Inferior parietal cortex (tissue), 1 donor: ENCODE measurements around the gene TAMM41.
"Not testable (repeated sequence)": the region's sequence is repeated elsewhere in the genome, so short reads cannot be mapped to it uniquely, and the experiment has no call there.

Experiments used
- DNase-seq: peaks from one replicate; pipeline ENCODE4 v3.0.0-alpha.2; 2016; ENCODE audit errors: extremely low spot score

Gene TAMM41

DNA sequence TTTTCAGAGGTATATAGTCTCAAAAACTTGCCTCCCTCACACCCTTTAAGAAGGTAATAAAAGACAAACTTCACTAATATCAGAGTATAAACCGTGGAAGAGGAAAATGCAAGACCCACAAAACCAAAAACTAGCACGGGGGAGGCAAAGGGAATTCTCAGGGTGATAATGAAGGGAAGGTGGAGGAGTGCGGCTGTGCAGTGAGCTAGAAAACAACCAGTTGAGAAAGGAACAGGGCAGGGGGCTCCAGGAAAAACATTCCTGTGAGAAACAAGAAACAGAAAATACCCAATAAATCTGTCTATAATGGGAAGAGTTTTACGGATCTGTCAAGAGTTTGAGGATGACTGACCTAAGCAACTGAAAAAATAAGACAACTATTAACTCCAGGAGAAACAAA lies 31.6 kb downstream of the TAMM41 start:
- no peak for DNase-seq

DNA sequence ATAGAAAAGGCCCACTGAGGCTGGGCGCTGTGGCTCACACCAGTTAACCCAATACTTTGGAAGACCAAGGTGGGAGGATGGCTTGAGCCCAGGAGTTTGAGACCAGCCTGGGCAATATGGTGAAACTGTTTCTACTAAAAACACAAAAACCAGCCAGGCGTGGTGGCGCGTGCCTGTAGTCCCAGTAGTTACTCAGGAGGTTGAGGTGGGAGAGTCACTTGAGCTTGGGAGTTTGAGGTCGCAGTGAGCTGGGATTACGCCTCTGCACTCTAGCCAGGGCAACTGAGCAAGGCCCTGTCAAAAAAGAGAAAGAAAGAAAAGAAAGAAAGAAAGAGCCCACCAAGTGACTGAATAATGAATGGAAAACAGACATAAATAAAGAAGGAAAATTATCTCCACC lies 32.0 kb downstream of the TAMM41 start:
- DNase-seq, result no peak

DNA sequence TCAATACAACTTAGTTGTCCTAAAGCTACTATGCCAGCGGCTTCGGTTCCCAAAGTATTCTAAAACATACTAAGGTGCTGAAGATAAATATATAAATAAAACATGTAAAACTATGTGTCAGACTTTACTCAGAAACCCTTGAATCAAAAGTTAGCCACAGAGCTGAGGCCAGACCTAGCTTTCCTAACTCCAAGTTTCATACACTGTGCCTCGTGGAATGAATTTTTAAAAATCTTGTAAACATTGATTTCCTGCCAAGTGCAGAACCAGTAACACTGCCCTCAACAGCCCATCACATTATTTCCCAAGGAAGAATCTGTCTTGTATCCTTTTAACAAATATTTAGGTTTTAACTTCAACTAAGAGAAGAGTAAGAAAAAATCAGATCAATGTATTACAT lies 36.4 kb downstream of the TAMM41 start:
- no peak for DNase-seq

DNA sequence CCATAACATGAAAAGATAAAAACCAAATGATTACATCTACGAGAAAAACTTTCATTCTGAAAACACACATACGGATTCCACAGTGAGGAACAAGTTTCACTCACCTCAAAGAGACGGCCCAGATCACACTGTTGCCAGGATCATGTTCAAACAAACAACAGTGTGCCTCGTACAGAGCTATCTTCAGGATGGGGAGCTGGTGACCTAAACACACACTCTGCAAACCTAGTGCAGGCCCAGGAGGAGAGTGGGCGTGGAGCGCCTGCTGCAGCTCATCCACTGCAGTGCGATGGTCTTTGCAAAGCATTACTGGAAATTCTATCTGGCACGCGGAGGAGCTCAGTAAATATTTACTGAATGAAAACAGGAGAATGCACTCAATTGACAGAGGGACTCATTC lies 38.5 kb downstream of the TAMM41 start:
- DNase-seq, result no peak

DNA sequence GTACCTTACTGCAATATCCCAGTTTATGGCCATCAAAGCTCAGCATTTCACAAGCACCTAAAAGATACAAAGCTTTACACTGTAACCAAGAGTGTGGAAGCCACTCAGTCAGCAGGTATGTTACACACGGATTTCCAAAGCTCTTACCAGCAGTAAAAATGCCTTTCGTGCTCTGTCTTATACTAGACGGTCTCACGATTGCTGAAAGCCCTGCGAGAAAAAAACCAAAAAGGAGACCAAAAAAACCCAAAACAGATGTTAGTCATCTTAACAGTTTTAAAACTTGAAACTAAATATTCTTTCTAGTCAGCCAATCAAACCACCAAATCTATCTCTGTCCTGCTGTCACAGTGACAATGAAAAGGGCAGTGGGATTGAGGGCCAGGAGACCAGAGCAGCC lies 39.0 kb downstream of the TAMM41 start:
- DNase-seq, result no peak

DNA sequence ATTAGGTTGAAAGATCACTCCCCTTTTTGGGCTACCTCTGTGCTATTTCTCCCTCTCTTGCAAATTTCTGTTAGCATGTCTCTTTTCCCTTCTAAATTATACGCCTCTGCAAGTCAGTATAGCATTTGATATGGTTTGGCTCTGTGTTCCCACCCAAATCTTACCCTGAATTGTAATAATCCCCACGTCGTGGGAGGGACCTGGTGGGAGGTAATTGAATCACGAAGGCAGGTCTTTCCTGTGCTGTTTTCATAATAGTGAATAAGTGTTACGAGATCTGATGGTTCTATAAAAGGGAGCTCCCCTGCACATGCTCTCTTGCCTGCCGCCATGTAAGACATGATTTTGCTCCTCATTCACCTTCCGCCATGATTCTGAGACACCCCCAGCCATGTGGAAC lies 41.0 kb downstream of the TAMM41 start:
- no peak for DNase-seq

DNA sequence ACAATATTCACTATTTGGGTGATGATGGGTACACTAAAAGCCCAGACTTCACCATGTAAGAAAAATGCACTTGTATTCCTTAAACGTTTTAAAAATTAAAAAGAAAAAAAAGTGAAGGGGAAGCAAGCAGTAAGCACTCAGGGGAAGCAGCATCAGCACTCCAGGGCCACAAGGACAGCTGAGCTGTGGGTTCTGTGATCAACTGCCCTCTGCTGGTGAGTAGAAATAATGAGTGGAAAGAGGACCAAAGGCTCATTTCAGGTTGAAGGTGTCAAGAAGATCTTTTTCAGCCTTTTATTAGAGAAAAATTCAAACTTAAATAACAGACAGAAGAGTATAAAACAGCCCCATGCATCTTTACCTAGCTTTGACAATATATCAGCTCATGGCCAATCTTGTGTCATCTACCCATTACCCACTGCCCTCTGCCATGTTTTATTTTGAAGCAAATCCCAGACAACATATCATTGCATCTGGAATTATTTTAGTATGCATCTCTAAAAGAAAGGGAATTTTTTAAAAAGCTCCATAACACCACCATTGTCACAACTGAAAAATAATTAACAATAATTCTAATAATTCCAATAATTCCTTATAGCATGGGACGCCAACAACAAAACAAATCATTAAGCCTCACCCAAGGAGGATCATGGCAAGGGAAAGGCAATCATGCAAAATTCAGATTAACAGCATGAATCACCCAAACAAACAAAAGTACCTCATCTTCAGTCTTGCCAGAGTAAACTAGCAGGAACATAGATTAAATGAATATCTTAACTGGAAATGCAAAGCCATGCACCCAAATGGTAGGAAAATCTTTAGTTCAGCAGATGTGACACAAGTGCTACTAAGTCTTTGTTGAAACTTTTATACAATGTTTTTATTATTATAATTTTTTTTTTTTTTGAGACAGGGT lies 42.5 kb downstream of the TAMM41 start:
- peak; percentile 35 for DNase-seq

DNA sequence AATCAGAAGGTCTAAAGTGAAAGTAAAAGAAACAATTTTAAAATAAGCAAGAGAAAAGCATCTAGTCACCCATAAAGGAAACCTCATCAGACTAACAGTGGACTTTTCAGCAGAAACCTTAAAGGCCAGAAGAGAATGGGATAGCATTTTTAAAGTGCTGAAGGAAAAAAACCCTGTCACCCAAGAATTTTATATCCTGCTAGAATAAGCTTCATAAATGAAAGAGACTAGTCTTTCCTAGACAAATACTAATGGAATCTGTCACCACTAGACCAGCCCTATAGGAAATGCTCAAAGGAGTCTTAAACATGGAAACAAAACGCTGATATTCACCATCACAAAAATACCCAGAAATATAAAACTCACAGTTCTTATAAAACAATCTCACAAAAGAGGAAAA lies 46.9 kb downstream of the TAMM41 start:
- DNase-seq, result no peak

DNA sequence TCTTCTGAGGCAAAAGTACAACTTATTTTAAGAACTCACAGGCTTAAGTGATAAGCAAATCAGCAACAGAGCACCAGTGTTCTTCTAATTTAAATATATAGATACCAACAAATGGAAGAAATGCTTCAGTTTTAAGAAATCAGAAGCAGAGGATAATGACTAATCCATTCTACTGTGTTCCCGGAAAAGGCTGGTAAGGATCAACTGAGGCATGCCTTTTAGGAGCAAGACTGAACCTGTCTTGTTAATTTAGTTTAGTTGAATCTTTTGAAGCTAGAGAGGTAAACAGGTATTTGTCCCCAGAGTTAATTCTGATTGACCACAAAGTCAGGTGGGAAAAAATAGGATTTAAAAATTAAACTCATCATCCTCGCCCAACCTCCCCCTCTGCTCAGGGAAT lies 51.8 kb downstream of the TAMM41 start:
- DNase-seq, result no peak

DNA sequence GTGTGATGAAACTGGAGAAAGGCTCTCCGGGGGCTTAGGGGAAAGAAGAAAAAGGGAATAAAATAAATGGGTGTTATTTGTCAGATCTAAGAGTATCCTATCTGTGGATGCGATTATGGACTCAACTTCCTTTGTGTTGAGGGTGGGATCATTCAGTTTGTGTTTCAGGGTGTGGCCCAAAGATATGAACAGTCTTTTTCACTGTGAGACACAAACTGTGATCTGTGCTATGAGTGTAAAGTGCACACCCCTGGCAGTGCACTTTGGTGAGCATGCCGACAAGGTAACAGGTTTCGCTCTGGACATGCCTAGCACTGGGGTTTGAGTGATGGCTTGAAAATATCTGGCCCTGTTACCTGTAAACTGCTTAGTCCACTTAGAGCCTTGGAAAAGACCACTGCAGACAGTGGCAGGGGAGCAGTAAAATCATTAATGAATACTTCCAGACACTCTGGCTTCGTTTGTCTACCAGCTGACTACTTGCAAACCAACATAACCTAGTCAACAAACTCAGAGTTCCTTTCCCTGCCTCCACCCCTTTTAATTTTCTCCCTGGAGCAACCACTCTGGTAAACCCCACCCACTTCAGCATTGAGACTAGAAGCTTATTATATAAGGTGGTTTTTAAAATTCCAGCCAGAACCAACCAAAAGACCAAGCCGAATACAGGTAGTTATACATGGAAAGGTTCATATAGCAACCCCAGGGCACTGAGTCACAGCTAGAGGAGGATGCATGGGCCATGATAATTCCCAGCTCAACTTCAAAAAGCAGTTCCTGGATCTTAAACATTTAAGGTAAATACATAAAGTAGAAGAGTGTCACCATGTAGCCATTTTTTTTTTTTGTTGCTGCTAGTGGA lies 55.1 kb downstream of the TAMM41 start:
- no peak for DNase-seq

DNA sequence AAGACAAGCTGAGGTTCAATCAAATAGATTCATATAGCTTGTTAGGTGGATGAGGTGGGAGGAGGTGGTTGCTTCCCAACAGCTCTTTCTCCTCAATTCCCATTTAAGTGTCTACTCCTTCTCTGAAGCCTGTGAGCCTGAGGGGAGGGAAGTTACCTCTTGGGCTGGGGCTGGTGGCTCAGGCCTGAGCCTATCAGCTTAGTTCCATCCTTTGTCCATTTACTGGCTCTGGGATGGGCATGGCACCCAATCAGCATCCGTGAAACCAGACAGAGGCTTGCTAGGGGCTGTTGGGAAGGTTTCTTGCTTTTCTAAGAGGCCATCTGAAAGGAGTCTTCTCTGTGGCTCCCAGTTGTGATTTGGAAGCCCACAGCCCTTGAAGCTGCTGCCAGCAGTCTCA lies 57.3 kb downstream of the TAMM41 start:
- DNase-seq, result no peak

DNA sequence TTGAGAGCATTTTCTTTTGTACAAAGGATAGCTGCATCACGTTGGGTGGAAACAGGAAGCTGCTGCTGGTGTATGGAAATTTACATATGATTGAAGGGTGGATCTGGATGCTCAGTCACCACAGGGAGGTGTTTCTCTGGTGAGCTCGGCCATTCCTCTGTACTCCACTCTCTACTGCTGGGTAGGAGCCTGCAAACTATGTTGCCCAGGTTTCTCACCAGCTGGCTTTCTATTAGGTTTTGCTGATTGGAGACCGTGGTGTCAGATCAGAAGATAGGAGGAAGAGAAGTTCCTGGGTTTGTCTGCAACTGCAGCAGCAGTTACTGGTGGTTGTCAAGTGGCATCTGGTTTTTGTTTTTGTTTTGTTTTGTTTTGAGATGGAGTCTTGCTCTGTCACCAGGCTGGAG lies 61.7 kb downstream of the TAMM41 start:
- DNase-seq, result no peak

DNA sequence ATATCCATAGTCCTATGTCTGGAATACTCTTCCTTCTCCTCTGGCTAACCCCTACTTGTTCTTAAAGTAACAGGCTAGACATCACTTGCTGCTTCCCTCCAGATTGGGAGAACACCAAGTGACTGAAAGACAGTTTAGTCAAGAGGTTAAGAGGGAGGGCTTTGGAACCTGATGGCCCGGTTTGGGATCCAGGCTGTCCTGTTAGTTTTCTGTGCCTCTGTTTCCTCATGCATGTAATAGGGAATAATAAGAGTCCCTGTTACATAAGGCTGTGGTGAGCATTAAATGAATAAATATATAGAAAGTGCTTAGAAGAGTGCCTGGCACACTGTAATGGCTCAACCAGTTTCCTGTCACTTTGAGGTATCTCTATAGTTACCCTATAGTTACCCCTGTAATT lies 66.3 kb downstream of the TAMM41 start:
- DNase-seq, result no peak

DNA sequence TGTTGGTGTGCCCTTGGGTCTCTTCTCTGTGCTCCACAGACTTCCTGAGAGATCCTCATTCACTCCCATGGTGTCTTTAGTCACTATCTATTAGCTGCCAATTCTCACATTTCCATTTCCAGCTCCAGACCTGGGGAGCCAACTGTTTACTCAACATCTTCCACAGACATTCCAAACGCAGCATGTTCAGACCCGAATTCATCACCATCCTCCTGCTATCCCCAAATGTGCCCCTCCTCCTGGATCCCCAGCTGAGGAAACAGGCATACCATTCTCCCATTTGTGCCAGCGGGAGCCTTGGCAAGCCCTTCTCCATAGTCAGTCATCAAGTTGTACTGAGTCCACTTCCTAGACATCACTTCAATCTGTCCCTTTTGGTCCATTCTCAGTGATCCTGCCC lies 67.1 kb downstream of the TAMM41 start:
- no peak for DNase-seq

DNA sequence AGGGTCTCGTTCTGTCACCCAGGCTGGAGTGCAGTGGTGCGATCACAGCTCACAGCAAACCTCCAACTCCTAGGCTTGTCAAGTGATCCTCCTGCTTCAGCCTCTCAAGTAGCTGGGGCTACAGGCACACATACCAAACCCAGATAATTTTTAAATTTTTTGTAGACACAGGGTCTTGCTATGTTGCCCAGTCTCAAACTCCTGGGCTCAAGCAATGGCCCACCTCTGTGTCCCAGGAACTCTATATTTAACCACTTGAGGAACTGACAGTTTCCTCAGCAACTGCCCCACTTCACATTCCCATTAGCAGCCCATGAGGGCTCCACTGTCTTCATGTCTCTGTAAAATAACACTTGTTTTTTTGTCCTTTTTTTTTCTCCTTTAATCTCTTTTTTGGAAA lies 68.4 kb downstream of the TAMM41 start:
- no peak for DNase-seq

DNA sequence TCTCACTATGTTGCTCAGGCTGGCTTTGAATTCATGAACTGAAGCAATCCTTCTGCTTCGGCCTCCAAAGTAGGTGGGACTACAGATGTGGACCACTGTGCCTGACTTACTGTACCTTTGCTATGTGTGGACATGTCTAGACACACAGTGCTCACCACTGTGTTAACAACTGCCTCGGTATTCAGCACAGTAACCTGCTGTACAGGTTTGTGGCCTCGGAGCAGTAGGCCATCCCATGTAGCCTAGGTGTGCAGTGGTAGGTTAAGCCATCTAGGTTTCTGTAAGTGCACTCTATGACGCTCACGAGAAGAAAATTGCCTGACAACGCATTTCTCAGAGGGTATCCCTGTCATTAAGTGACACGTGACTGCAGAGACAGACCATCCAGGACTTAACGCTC lies 70.3 kb downstream of the TAMM41 start:
- no peak for DNase-seq

DNA sequence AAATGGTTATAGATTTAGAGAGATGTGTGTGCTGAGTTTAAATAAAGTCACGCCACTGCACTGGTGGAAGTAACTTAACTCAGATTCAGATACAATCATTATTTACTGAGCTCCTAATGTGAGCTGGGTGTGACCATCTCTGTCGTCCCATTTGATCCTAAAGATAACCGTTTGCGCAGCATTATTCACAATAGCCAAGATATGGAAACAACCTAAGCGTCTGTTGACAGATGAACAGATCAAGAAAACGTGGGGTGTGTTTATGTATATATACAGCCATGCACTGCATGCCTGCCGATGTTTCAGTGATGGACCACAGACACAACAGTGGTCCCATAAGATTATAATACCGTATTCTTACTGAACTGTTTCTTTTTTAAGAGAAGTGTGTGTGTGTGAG lies 71.2 kb downstream of the TAMM41 start:
- no peak for DNase-seq

DNA sequence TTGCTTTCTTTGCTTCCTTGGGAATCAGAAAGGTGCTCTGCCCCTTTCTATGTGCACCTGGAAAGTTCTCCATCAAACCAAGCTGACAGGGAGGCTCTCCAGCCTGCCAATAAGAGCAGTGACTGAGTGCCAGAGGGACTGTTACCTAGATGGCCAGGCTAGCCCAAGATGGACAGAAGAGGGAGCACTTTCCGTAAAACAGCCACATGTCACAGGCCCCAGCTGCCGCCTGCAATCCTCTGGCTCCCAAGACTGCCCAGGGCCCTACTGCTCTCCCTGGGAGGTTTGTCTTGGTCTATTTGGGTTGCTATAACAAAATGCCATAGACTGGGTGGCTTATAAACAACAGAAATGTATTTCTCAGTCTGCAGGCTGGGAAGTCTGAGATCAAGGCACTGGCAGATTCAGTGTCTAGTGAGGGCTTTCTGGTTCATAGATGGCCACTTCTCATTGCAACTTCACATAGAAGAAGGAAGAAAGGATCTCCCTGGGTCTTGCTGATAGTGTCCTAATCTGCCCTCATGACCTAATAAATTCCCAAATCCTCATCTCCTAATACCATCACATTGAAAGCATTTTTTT lies 72.3 kb downstream of the TAMM41 start:
- peak; percentile 24 for DNase-seq

DNA sequence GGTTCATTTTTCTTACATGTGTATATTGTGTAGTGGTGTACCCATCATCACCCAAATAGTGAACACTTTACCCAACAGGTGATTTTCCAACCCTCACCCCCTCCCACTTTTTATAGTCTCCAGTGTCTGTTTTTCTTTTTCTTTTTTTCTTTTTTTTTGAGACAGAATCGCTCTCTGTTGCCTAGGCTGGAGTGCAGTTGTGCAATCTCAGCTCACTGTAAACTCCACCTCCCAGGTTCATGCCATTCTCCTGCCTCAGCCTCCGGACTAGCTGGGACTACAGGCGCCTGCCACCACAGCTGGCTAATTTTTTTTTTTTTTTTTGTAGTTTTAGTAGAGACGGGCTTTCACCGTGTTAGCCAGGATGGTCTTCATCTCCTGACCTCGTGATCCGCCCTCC lies 74.8 kb downstream of the TAMM41 start:
- not testable (repeated sequence) for DNase-seq

DNA sequence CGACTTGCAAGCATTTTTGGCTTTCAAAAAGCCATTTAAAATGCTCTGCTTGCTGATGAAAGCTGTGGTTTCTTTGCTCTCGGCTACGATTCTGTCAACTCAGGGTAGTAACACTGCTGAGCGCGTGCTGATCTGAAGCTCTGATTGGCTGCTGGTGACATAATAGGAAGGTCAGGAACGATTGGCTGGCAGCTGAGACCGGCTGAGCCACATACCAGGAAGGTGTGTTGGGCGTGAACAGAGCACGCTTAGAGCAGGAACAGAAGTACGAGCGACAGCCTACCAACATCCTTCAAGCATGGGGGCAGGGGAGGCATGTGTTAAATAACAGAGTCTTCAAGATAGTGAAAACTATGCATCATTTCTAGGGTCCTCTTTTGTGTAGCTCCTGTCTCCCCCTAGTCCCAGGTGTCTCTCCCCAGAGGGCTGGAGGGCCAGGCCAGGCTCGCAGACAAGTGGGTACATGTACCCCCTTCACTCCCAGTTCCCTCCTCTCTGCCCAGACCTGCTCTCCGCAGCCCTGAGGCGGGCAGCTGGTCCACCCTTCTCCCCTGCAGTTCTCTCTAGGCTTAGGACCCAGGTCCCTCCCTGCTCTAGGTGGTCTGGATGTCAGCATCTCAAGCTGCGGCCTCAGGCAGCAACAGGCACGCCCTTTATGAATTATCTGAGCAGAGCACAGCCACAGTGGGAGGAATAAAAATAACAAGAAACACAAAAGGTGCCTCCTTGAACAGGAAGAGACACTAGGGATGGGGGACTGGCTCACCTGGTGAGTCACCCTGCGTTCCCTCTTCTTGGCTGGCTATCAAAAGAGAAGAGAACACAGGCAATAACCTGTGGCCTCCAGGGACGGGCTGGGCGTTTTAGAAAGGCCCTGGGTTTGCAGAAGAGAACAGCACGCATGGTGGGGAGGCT lies 76.0 kb downstream of the TAMM41 start:
- DNase-seq, result peak; percentile 66

DNA sequence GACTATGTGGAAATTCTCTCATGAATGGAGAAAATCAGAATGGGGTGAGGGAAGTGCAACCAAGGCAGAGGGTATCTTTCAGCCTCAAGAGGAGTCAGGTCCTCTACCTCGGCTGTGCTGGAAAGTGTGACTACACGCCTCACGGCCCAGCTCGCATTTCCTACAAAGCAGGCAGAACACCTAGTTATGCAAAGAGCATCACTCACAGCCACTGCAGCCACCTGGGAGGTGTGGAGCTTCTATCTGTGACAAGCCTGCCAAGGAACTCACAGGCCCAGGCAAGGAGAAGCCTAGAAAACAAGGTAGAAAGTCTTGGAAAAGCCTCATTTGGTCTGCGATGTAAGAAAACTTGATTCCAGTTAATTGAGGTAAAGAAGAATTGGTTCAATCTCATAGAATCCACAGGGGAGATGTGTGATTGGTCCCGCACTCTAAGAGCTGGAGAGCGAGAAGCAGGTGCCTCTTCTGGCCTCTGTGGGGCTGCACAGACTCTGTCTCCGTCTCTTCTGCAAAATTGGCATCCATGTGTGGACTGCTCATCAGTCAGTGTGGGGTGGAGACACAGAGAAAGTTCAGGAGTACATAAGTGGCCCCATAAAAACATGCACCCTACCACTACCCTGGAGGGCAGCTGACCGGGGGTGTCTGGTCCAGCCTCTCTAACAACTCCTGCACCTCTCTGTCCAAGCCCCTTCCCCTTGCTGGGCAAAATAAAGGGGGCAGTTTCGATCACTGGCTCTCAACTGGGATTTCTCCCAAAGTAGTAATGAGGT lies 76.8 kb downstream of the TAMM41 start:
- peak; percentile 6 for DNase-seq
